ENCODE measurements around the gene PSMF1. TPM values are rescaled to one million over a fixed set of nuclear protein-coding genes. Genes with fewer than 3 reads are reported as not detected.

PSMF1 gene
- total and polyA plus RNA-seq, 4 donors, result 43.6 to 126 (median 83.8) TPM

DNA sequence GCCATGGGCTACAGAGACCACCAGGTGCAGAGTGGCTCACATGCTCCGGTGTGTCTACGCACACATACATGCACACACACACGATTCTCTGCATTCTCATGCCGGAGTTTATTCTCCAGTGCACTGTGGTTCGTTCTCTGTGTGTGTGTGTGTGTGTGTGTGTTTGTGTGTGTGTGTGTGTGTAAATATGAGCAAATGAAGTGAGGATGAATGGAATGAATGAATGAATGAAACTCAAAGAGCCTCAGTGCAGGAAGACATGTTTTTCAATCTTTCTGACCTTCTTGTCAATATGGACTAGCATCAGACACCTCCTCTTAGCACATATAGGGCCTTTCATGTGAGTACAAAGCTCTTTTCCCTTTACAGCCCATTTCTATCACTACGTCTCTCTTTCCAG is 64.8 kb downstream of the PSMF1 start:
- H3K9ac ChIP-seq (ENCODE audit: low read depth in 1 of 2, low read length in 2 of 2), result no peak overlapping the region
- TF ChIP-seq SP1 (IDR thresholded peaks at IDR 0.05), result no peak
- TF ChIP-seq HNF4G (IDR thresholded peaks at IDR 0.05), result no peak
- TF ChIP-seq, protein P1, sequence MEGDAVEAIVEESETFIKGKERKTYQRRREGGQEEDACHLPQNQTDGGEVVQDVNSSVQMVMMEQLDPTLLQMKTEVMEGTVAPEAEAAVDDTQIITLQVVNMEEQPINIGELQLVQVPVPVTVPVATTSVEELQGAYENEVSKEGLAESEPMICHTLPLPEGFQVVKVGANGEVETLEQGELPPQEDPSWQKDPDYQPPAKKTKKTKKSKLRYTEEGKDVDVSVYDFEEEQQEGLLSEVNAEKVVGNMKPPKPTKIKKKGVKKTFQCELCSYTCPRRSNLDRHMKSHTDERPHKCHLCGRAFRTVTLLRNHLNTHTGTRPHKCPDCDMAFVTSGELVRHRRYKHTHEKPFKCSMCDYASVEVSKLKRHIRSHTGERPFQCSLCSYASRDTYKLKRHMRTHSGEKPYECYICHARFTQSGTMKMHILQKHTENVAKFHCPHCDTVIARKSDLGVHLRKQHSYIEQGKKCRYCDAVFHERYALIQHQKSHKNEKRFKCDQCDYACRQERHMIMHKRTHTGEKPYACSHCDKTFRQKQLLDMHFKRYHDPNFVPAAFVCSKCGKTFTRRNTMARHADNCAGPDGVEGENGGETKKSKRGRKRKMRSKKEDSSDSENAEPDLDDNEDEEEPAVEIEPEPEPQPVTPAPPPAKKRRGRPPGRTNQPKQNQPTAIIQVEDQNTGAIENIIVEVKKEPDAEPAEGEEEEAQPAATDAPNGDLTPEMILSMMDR (IDR thresholded peaks at IDR 0.05; ENCODE audit: low read depth, low read length, missing input control), result no peak
- no peak for TF ChIP-seq FOXA2 (IDR thresholded peaks at IDR 0.05)
- TF ChIP-seq, protein P2, sequence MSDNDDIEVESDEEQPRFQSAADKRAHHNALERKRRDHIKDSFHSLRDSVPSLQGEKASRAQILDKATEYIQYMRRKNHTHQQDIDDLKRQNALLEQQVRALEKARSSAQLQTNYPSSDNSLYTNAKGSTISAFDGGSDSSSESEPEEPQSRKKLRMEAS (IDR thresholded peaks at IDR 0.05), result no peak
- TF ChIP-seq YY1 (IDR thresholded peaks at IDR 0.05), result no peak
- TF ChIP-seq GABPA (IDR thresholded peaks at IDR 0.05 in 1 of 2, conservative IDR thresholded peaks at IDR 0.05 in 1 of 2), result no peak
- no peaks in the 10 kb centered on the region for H3K27me3 ChIP-seq (ENCODE audit: control insufficient read depth in 4 of 4, insufficient read depth in 4 of 4, low read length in 3 of 4)
- no peaks in the 10 kb centered on the region for H3K36me3 ChIP-seq (ENCODE audit: control insufficient read depth in 4 of 4, insufficient read depth in 3 of 4, low read depth in 1 of 4, low read length in 3 of 4)
- H3K4me3 ChIP-seq (ENCODE audit: low read depth in 1 of 3, low read length in 3 of 3), result no peak overlapping the region
- peaks cover 13 to 36% (median 29%) of the 10 kb centered on the region in 4 donors for H3K4me1 ChIP-seq (ENCODE audit: control insufficient read depth in 4 of 4, insufficient read depth in 4 of 4, low read length in 3 of 4)
- 87% methylated on average over 6 of the region's 6 CpGs for WGBS
- DNase-seq (ENCODE audit: low spot score), result no peak
- no peak overlapping the region for H3K27ac ChIP-seq (ENCODE audit: low read depth in 1 of 2, low read length in 2 of 2)
- H3K9me3 ChIP-seq (ENCODE audit: control insufficient read depth in 4 of 4, low read length in 3 of 4), result no peaks in the 10 kb centered on the region

DNA sequence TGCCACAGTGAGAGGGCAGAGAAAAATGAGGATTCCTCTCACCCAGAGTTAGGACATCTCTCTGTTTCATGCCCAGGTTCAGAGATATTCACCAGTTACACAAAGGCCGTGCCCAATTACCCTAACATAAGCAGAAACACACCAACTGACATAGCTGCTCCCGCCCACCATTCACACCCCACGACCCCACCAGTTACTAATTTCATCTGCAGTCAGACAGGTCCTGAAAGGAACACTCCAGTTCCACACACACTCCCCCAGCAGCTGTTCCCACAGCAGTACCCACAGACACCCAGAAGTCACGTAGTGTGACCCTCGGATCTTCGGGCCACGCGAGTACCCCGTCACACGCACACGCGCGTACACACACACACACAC is 65.8 kb downstream of the PSMF1 start:
- no peaks in the 10 kb centered on the region for H3K27me3 ChIP-seq (ENCODE audit: control insufficient read depth in 4 of 4, insufficient read depth in 4 of 4, low read length in 3 of 4)
- no peak overlapping the region for H3K9ac ChIP-seq (ENCODE audit: low read depth in 1 of 2, low read length in 2 of 2)
- DNase-seq (ENCODE audit: low spot score), result no peak
- H3K4me3 ChIP-seq (ENCODE audit: low read depth in 1 of 3, low read length in 3 of 3), result peak overlapping the region in 1 of 3 donors; percentile 67
- H3K27ac ChIP-seq (ENCODE audit: low read depth in 1 of 2, low read length in 2 of 2), result no peak overlapping the region
- TF ChIP-seq, protein P3, sequence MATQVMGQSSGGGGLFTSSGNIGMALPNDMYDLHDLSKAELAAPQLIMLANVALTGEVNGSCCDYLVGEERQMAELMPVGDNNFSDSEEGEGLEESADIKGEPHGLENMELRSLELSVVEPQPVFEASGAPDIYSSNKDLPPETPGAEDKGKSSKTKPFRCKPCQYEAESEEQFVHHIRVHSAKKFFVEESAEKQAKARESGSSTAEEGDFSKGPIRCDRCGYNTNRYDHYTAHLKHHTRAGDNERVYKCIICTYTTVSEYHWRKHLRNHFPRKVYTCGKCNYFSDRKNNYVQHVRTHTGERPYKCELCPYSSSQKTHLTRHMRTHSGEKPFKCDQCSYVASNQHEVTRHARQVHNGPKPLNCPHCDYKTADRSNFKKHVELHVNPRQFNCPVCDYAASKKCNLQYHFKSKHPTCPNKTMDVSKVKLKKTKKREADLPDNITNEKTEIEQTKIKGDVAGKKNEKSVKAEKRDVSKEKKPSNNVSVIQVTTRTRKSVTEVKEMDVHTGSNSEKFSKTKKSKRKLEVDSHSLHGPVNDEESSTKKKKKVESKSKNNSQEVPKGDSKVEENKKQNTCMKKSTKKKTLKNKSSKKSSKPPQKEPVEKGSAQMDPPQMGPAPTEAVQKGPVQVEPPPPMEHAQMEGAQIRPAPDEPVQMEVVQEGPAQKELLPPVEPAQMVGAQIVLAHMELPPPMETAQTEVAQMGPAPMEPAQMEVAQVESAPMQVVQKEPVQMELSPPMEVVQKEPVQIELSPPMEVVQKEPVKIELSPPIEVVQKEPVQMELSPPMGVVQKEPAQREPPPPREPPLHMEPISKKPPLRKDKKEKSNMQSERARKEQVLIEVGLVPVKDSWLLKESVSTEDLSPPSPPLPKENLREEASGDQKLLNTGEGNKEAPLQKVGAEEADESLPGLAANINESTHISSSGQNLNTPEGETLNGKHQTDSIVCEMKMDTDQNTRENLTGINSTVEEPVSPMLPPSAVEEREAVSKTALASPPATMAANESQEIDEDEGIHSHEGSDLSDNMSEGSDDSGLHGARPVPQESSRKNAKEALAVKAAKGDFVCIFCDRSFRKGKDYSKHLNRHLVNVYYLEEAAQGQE (IDR thresholded peaks at IDR 0.05), result no peak
- TF ChIP-seq NR2F2 (IDR thresholded peaks at IDR 0.05) (no peak), RXRA (IDR thresholded peaks at IDR 0.05) (no peak), YY1 (IDR thresholded peaks at IDR 0.05) (no peak), SP1 (IDR thresholded peaks at IDR 0.05) (no peak), HNF4G (IDR thresholded peaks at IDR 0.05) (no peak), TAF1 (conservative IDR thresholded peaks at IDR 0.05) (no peak), RAD21 (IDR thresholded peaks at IDR 0.05) (no peak), FOXA2 (IDR thresholded peaks at IDR 0.05) (no peak), HNF4A (conservative IDR thresholded peaks at IDR 0.05) (no peak), EGR1 (IDR thresholded peaks at IDR 0.05; ENCODE audit: low read depth in 2 of 2) (no peak), JUND (IDR thresholded peaks at IDR 0.05) (no peak), GABPA (IDR thresholded peaks at IDR 0.05 in 1 of 2, conservative IDR thresholded peaks at IDR 0.05 in 1 of 2) (no peak), FOXA1 (IDR thresholded peaks at IDR 0.05) (no peak)
- TF ChIP-seq, protein P4, sequence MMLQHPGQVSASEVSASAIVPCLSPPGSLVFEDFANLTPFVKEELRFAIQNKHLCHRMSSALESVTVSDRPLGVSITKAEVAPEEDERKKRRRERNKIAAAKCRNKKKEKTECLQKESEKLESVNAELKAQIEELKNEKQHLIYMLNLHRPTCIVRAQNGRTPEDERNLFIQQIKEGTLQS (IDR thresholded peaks at IDR 0.05), result no peak
- TF ChIP-seq, protein P2 (IDR thresholded peaks at IDR 0.05), result no peak
- TF ChIP-seq, protein P1 (IDR thresholded peaks at IDR 0.05; ENCODE audit: low read depth, low read length, missing input control), result no peak
- TF ChIP-seq, protein P5, sequence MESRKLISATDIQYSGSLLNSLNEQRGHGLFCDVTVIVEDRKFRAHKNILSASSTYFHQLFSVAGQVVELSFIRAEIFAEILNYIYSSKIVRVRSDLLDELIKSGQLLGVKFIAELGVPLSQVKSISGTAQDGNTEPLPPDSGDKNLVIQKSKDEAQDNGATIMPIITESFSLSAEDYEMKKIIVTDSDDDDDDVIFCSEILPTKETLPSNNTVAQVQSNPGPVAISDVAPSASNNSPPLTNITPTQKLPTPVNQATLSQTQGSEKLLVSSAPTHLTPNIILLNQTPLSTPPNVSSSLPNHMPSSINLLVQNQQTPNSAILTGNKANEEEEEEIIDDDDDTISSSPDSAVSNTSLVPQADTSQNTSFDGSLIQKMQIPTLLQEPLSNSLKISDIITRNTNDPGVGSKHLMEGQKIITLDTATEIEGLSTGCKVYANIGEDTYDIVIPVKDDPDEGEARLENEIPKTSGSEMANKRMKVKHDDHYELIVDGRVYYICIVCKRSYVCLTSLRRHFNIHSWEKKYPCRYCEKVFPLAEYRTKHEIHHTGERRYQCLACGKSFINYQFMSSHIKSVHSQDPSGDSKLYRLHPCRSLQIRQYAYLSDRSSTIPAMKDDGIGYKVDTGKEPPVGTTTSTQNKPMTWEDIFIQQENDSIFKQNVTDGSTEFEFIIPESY (IDR thresholded peaks at IDR 0.05), result no peak
- no peaks in the 10 kb centered on the region for H3K9me3 ChIP-seq (ENCODE audit: control insufficient read depth in 4 of 4, low read length in 3 of 4)
- peaks cover 12 to 32% (median 27%) of the 10 kb centered on the region in 4 donors for H3K4me1 ChIP-seq (ENCODE audit: control insufficient read depth in 4 of 4, insufficient read depth in 4 of 4, low read length in 3 of 4)
- no peaks in the 10 kb centered on the region for H3K36me3 ChIP-seq (ENCODE audit: control insufficient read depth in 4 of 4, insufficient read depth in 3 of 4, low read depth in 1 of 4, low read length in 3 of 4)
- WGBS, result 35% methylated on average over 13 of the region's 13 CpGs
